EH (cell line): ENCODE results near the gene RORC.

Experiments used
- DNase-seq: peaks from one replicate; pipeline ENCODE4 v3.0.0-alpha.2; 2015; ENCODE audit warnings: low read depth

Gene RORC

GRCh38 chr1:151847867-151848596 is 16.4 kb upstream of the RORC start:
- DNase-seq: no peak

- no peak for DNase-seq
These were observed 15.2 kb upstream of the RORC start for GRCh38 chr1:151846686-151847237.

GRCh38 chr1:151846062-151846568 is 14.5 kb upstream of the RORC start:
- peak; percentile 75 for DNase-seq

DNA sequence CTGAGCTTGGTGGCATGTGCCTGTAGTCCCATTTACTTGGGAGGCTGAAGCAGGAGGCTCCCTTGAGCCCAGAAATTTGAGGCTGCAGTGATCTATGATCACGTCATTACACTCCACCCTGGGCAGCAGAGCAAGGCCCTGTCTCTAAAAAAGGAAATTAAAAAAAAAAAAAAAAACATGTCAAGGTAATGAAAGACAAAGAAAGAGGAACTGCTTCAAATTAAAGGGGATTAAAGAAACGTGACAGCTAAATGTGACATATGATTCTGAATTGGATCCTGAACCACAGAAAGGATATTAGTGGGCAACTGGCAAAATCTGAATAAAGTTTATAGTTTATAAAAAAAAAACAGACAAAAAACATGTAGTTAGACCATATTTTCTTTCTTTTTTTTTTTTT is 11.8 kb upstream of the RORC start:
- no peak for DNase-seq

- peak; percentile 43 for DNase-seq
These were observed 9.5 kb upstream of the RORC start for GRCh38 chr1:151841141-151841540.

DNA sequence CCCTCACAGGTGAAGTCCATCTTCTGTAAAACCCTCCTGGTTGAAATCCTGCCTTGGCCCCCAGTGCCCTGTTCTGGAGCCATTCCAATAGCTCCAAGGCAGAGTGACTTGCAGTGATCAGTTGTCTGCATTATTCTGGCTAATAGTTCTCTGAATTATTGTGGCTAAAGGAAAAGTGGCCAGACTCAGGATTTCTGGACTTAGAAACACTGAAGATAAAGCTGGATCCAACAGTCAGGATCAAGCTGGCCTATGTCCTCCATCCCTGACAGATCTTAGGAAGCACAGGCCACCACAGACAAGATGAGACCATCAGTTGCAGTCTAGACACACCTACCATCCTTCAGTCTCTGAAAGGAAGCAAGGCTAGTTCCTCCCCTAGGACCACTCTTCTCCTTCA is 8.8 kb upstream of the RORC start:
- no peak for DNase-seq

DNA sequence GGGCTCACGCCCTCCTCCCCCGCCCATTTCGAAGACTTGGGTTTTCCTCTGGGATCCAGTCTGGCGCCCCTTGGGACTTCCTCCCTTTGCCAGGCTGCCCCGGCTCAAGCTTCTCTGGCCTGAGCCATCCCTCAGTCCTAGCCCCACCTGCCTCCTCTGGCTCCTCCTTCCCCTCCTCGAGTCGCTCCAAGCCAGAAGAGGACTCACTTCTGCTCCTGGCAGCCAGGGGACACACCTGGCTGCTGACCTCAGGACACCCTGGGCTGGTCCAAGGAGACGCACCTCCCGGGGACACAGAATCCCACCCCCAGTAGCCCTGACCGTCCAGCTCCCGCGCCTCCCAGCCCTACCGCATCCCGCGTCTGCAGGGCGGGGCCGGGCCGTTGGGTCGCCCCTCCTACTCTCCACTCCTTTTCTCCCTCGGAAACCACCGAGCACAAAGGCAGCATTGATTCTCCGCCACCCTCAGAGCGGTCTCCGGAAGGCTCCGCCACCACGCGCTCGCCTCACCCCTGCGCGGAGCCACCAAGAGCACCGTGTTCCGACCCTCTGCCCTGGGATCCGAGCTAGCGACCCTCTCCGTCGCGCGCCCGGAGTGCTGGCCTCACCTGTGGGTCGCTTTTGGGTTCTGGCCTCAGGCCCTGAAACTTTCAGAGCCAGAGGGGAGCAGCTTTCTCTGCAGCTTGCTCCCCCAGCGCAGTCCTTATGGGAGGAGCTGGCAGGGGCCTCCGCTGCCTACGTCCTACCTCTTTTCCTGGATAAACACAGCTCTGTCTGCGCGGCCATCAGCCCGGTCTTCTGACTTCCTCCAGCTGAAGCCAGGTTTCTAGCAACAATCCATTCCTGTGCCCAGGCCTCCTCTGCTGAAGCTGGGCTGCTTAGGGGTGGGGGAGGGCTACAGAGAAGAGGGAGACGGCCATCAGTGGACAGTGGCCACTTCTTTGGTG is 8.1 kb upstream of the RORC start, which contains the start of gene C2CD4D:
TSS of gene C2CD4D (minus strand) at position 364 of the 947 bp plus-strand sequence. CDS start 831 bp downstream, outside the sequence.
- no peak for DNase-seq

GRCh38 chr1:151839082-151839412 is 7.4 kb upstream of the RORC start:
- no peak for DNase-seq

GRCh38 chr1:151838222-151839081 is 6.8 kb upstream of the RORC start:
- peak; percentile 31 for DNase-seq

GRCh38 chr1:151837884-151838221 is 6.3 kb upstream of the RORC start:
- no peak for DNase-seq

- DNase-seq: no peak
These were observed 5.6 kb upstream of the RORC start for GRCh38 chr1:151837197-151837596.

DNA sequence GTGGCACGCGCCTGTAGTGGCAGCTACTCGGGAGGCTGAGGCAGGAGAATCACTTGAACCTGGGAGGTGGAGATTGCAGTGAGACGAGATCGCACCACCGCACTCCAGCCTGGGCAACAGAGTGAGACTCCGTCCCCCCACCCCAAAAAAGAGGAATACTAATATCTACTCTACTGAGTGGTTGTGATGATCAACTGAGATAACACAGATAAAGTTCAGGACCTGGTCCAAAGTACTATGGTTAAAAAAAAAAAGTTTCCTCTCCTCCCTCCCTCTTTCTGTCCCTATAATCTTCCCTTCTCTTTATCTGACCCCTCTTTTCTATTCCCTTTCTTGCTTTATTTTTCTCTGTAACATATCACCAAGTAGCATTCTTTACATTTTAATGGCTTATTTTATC is 4.0 kb upstream of the RORC start:
- DNase-seq: no peak

GRCh38 chr1:151834239-151834638 is 2.6 kb upstream of the RORC start:
- DNase-seq: no peak

- no peak for DNase-seq
These were observed 1.7 kb upstream of the RORC start for GRCh38 chr1:151833172-151833900.

- peak; percentile 23 for DNase-seq
These were observed 847 bp upstream of the RORC start for GRCh38 chr1:151832318-151832980.

GRCh38 chr1:151831256-151831591 is 378 bp downstream of the RORC start:
- DNase-seq: no peak

- no peak for DNase-seq
These were observed 1.5 kb downstream of the RORC start for GRCh38 chr1:151830055-151830454.

DNA sequence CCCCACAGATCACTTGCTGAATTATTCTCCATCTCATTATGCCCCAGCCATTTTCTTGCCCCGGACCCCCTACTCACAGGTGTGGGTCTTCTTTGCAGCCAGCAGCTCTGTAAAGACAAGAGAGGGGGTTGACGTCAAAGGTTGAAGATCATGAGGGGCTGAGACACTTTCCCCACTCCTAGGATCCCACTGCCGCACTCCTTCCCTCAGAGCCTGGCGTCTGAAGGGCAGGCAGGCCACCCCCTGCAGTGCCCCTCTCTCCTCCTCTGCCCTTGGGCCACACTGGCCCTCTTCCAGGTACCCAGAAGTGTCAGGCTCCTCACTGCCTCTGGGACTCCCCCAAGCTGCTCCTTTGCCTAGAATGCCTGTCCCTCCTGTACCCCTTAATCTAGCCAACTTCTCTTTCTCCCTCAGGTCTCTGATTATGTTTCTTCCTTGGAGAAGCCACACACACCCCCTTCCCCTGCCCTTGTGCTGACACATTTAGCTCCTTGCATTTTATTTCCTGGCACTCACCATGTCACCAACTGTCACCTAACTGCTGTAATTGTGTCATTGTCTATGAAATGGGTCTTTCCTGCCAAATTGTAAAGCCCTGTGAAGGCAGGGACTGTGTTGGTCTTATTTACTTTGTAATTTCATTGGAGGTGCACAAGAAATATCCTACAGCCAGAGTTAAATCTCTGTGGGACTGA is 2.1 kb downstream of the RORC start:
- no peak for DNase-seq

GRCh38 chr1:151828921-151829320 is 2.7 kb downstream of the RORC start:
- DNase-seq: peak; percentile 55

DNA sequence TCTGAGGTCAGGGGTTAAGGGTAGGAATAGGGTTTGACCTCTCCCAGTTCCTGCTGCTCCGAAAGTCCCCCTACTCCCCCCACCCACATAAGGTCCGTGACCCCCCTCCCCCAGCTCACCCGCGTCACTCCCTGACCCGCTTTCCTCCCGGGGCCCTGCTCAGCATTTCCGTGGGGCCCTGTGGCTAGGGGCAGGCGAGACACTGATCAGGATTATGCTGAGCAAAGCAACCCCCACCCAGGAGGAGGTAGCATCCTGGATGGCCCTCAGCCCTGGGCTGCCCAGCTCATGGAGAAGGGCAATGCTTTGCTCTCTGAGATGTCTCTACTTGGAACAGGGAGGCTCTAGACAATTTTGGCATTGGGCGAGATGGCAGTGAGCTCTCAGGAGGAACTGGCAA is 3.7 kb downstream of the RORC start:
- DNase-seq: no peak
